ENCODE results near the gene AQP7. TPM values are rescaled to one million over a fixed set of nuclear protein-coding genes. Genes with fewer than 3 reads are reported as not detected.
"Not testable (repeated sequence)": the region's sequence is repeated elsewhere in the genome, so short reads cannot be mapped to it uniquely, and the experiment has no call there.

The AQP7 gene
- total RNA-seq, result not detected in 2 replicates

DNA sequence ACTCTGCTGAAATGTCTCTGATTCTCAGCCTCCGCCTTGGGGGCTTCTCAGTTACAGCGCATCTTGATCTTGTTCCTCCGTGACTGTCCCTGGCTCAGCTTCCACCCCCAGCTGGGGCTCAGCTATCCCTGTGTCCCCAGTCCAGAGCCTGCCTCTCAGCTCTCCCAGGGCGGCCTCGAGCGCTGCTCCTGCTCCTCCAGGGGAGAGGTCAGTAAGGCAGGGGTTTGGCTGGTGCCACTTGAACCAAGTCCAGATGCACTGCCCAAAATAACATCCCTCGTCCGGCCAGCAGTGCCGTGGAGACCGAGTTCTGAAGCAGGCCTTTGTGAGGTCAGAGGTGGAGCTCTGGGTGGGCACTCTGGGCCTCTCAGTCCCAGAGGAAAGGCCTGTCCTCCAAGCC, at the start of gene AQP7:
Gene AQP7, minus strand, starts transcription at position 198 of the 400 bp plus-strand sequence. CDS start 1,306 bp downstream, outside the sequence.
- DNase-seq, result not testable (repeated sequence)

- no peak for DNase-seq
Observed at GRCh38 chr9:33450621-33451146, 48.3 kb upstream of the AQP7 start.

DNA sequence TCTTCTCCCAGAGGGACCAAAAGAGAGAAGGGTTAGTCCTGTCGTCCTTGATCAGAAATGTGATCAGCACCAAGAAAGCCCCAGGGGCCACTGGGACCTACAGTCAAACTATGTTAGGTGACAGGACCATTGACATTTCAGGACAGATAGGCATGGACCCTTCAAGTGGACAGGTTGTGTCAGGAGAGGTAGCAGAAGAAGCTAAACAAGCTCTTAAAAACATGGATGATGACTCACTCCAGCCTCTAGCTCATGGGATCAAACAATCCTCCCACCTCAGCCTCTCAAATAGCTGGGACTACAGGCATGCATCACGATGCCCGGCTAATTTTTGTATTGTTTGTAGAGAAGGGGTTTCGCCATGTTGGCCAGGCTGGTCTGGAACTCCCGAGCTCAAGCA, 47.3 kb upstream of the AQP7 start:
- DNase-seq, result no peak

- no peak for DNase-seq
Observed at GRCh38 chr9:33447799-33448553, 45.6 kb upstream of the AQP7 start.

- peak; percentile 59 for DNase-seq
Observed at GRCh38 chr9:33446946-33447798, 44.8 kb upstream of the AQP7 start, which contains the start of gene AQP3. TSS of gene AQP3 (minus strand) at chr9:33447593. CDS start at chr9:33447530, 63 bp downstream.

- no peak for DNase-seq
Observed at GRCh38 chr9:33446240-33446945, 44.0 kb upstream of the AQP7 start.

GRCh38 chr9:33445389-33446239, 43.2 kb upstream of the AQP7 start:
- DNase-seq, result no peak

DNA sequence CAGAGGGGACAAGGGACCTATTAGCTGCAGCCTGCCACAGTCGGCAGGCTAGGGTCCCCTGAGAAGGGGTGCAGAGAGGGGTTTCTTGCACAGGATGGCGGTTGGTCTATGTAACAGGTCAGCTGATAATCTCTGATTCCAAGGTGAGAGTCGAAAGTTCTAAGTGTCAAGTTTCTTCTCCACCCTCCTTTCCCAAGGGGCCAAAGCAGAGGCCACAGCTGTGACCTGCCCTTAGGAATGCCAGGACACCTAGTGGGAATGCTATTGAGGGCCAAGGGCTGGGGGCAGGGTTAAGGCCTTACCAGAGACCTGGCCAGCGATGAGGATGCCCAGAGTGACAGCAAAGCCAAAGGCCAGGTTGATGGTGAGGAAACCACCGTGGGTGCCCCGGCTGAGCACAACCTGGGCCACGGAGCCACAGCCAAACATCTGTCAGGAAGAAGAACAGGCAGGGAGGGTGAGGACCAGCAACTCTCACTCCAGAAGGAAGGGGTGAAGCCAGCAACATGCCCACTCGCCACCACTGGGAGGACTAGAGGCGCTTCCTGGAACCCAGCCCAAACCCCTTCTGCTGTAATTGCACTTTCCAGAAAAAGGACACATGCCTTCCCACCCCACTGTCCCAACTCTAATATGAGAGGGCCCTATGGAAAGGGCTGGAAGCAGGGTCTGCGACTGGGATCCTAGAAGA, 41.2 kb upstream of the AQP7 start:
- DNase-seq, result no peak

DNA sequence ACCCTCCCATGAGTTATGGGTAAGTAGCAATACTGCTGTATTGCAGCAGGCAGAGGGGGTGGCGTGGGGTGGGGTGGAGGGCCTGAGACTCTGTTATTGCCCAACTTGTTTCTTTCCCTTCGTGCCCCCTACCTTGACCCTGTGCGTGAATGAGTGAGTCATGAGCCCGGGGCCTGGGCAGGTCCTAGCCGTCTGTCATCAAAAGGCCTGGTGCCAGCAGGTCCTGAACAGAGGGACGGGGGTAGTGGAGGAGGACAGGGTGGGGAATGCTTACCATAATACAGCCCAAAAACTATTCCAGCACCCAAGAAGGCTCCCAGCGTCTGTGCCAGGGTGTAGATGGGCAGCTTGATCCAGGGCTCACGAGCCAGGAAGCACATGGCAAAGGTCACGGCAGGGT, 40.7 kb upstream of the AQP7 start:
- DNase-seq, result peak; percentile 23

DNA sequence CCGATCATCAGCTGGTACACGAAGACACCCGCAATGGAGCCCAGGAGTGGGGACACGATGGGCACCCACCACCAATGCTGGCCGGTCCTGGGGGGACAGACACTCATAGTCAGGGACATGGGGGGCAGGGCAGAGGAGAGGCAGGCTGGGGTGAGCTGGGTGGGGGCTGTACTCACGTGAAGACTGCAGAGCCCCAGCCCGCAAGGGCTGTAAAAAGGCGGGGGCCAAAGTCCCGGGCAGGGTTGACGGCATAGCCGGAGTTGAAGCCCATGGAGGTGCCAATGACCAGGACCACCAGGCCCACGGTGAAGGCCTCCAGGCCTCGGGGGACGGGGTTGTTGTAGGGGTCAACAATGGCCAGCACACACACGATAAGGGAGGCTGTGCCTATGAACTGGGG, 39.8 kb upstream of the AQP7 start:
- no peak for DNase-seq

GRCh38 chr9:33440609-33441008, 38.2 kb upstream of the AQP7 start:
- no peak for DNase-seq

DNA sequence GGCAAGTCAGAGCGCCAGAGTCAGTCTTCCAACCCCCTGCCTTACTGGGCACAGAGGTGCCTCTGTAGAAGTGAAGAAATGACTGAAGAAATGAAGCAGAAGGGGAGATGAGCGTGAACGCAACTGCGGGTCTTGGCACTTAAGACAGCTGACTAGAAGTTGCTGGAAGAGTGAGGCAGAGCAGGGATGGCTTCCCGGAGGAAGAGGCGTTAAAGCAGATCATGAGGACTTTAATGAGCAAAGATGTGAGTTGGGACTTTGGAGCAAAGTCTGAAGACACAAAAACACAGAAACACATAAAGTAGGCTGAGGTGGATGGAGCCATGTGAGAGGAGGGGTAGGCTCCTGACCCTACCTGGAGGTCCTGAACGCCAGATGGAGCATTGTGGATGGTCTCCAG, 37.8 kb upstream of the AQP7 start:
- DNase-seq, result no peak

DNA sequence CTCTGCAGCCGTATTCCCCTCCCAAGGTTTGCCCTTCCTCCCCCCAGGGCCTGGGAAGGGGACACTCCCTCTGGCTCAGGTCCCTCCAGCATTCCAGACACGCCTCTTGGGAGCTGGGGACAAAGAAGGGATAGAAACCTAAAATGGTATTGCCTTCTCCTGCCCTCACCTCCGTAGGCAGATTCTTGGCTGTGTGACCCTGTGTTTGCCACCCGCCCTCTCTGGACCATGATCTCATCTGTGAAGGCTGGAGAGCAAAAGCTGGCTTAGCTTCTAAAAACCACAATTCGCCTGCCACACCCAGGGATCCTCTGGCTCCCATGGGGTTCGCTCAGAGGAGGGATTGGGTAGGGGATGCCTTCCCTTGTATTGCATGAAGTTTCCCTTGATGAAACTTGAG, 37.4 kb upstream of the AQP7 start:
- no peak for DNase-seq

DNA sequence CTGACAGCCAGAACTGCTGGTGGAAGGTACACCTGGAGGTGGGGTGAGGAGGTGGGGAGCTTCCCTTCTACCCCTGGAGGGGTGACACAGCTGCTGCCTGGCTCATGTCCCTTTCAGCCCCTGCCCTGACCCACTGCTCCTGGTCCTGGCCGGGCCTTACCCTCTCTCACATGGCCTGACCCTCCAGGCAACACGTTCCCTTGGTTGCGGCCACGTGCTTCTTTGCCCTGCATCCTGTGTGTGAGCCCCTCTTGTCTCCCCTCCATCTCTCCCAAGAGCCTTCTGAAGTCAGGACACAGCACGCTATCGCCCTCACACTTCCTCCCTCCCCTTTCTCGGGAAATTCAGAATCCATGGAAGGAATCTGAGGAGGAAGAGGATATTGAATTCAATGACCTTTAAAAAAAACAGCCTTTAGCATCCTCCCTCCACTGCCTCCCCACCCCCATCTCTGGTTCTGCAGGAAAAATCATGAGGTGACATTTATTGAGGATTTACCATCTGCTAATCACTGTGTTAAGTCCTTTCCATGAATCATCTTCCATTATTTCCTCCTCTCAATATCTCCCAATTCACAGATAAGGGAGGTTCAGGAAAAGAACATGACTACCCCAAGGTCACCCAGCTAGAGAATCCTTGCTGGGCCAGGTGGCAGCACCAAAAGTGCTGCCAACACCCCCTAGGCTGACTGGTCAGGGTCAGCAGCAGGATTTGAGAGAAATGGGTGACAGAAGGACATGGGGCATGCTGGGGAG, 36.7 kb upstream of the AQP7 start:
- peak; percentile 30 for DNase-seq

DNA sequence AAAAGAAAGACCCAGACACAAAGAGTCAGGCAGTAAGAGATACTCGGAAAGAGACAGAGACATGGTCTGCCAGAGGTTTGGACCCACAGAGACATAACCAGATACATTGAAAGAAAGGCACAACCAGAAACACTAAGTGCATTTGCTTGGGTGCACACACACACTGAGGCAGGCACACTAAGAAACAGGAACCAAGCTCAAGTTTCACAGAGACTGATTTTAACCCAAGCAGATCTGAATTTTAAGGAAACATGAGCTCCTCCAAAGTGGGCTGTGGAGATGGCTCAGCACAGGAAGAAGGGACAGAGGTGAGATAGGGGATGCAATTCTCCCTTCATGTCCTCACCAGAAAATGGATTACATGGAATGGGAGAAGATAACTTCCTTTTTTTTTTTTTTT, 35.5 kb upstream of the AQP7 start:
- DNase-seq, result no peak

DNA sequence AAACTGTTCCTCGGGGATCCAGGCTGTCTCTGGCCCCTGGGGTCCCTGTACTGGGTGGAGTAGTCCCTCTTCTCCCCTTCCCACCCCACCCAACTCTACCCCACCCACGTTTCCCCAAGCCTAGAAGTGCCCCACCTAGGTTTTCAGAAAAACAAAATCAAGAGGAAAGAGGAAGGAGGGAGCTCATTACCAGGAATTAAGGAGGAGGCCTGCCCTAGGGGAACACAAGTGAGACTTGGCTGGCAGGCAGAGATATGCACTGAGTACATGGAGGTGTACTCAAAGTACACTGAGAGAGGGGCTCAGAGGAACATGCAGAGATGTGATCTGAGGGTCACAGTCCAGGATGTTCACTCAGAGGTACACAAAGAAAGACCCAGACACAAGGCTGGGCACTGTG, 34.8 kb upstream of the AQP7 start:
- DNase-seq, result no peak

- no peak for DNase-seq
Observed at GRCh38 chr9:33436445-33436844, 34.1 kb upstream of the AQP7 start.

GRCh38 chr9:33435821-33436277, 33.5 kb upstream of the AQP7 start:
- DNase-seq, result no peak

DNA sequence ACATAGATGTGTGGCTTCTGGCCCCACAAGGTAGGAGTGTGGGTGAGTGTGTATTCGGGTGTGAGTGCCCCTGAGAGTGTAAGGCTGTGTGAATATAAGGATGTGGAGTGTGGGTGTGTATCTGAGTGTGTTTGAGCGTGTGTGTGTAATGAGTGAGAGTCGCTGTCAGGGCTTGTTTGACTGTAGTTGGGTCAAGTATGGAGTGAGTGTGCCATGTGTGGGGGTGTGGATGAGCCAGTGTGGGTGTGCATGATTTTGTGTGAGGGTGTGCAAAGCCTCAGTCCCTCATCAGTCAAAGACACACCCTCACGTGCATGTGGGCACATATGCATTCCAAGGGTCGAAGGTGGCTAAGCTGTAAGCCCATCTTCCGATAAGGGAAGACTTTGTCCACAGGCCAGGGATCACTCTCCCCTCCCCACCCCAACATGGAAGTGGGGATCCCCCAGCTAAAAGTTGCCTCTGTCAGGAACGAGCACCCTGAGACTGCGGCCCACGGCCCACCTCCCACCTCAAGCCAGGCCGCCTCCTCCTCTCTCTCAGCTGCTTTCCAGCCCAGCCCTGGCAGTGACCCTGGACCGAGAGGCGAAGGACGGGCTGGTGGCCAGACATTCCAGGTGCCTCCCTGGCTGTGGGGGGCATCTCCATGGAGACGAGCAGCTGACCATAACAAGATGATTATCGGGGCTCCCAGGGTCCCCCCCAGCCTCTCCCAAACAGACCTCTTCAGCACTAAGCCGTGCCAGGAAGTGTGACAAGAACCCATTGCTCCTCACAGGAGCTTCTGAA, 32.1 kb upstream of the AQP7 start:
- DNase-seq, result no peak

DNA sequence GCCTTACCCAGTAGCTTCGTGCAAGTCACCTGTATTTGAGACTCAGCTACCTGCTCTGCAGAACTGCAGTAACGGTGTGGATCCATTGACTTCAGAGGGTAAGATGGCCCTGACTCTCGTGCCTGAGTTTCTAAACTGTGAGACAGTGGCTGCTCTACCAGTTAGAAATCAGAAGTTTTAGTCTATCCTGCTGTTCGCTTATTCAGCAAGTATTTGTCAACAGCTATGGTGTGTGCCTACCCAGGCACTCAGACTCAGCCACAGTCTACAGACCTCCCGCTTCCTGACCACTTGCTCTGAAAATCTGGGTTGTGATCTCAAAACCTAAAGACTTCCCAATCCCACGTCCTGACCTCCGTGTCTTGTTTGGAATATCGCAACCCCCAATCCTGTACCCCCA, 31.5 kb upstream of the AQP7 start:
- DNase-seq, result no peak

Measured in dermis blood vessel endothelial cell (primary cell).